A549 (cell line): ENCODE results near the gene PLIN3. TPM values are rescaled to one million over a fixed set of nuclear protein-coding genes. Genes with fewer than 3 reads are reported as not detected.
"Not testable (repeated sequence)": the region's sequence is repeated elsewhere in the genome, so short reads cannot be mapped to it uniquely, and the experiment has no call there.

ENCODE experiments used
- ATAC-seq, 2 experiments: fragments of 200-7000 bp in 1 of 2; fragments of >200 bp in 1 of 2; cut with Nextera tagmentation in 1 of 2; cut with Tn5 transposase in 1 of 2; 3 replicates each; pipeline versions ENCODE4 v1.8.0 to v1.9.1; 2018 to 2020; ENCODE audit warnings: mild to moderate bottlenecking in 1 of 2, moderate library complexity in 1 of 2
- CTCF ChIA-PET: fragments of 300-600 bp; sonication (Branson Sonifier 250); formaldehyde crosslinking; extraction: SDS; loops from one replicate; lab custom pipeline; 2021; ENCODE audit warnings: antibody characterized with exemption, inconsistent platforms; lab: Yijun Ruan, JAX
- POLR2A ChIA-PET: fragments of 350-600 bp; formaldehyde crosslinking; extraction: SDS; loops from one replicate; lab custom pipeline; 2021; ENCODE audit warnings: antibody characterized with exemption, inconsistent platforms; lab: Yijun Ruan, JAX
- DNase-seq, 2 experiments: peaks; one replicate each; pipeline versions ENCODE4 v3.0.0 to v3.0.0-alpha.2; 2011 to 2016; ENCODE audit warnings: low read depth in 1 of 2, low spot score in 1 of 2
- FAIRE-seq: peaks from 2 replicates; lab custom pipeline; 2011; peaks lifted over from hg19 to GRCh38; lab: Jason Lieb, UNC
- H3K27ac ChIP-seq, 2 experiments: fragments of >200 bp; sonication (Bioruptor Twin); formaldehyde crosslinking; 3 replicates each; pipeline ENCODE4 v1.5.1; 2016 to 2017
- H3K4me1 ChIP-seq: fragments of >200 bp; sonication (Bioruptor Twin); formaldehyde crosslinking; 3 replicates; pipeline ENCODE4 v1.6.1; 2016
- H3K4me2 ChIP-seq: fragments of >200 bp; sonication (Bioruptor Twin); formaldehyde crosslinking; 3 replicates; pipeline ENCODE4 v1.6.1; 2016
- H3K4me3 ChIP-seq: fragments of >200 bp; sonication (Bioruptor Twin); formaldehyde crosslinking; 3 replicates; pipeline ENCODE4 v1.5.1; 2016
- H3K9me3 ChIP-seq: fragments of >200 bp; sonication (Bioruptor Twin); formaldehyde crosslinking; 3 replicates; pipeline ENCODE4 v1.6.1; 2016
- KDM5A ChIP-seq: fragments of 200-600 bp; sonication (generic); IDR thresholded peaks from 2 replicates; pipeline ENCODE4 v1.6.1; 2016; ENCODE audit warnings: antibody characterized with exemption, mild to moderate bottlenecking
- POLR2AphosphoS2 ChIP-seq: conservative IDR thresholded peaks from 2 replicates; pipeline ENCODE4 v1.6.1; 2012; ENCODE audit warnings: low read length, improper control_type of control experiment, inconsistent platforms
- RAD21 ChIP-seq, 2 experiments: fragments of >200 bp in 1 of 2; sonication (Bioruptor Twin) in 1 of 2; formaldehyde crosslinking in 1 of 2; IDR thresholded peaks in 1 of 2; conservative IDR thresholded peaks in 1 of 2; 2 replicates in 1 of 2; 3 replicates in 1 of 2; pipeline ENCODE4 v1.6.1; 2012 to 2018; ENCODE audit warnings: inconsistent platforms in 1 of 2
- RARB ChIP-seq: fragments of 250-450 bp; sonication (Bioruptor Pico); IDR thresholded peaks from 2 replicates; pipeline ENCODE4 v1.8.0; 2021; ENCODE audit warnings: mild to moderate bottlenecking, moderate library complexity
- SMC3 ChIP-seq: fragments of >200 bp; sonication (Bioruptor Twin); formaldehyde crosslinking; IDR thresholded peaks from 3 replicates; pipeline ENCODE4 v1.6.1; 2018; ENCODE audit warnings: inconsistent platforms
- WGBS: methylation state at CpG from one replicate; pipeline ENCODE4 v1.1.6; 2017; ENCODE audit errors: missing lambda C conversion rate; 5-methylcytosine and 5-hydroxymethylcytosine counted together
- polyA plus RNA-seq, 4 experiments: library from polyadenylated mRNA; depleted of rRNA in 3 of 4; stranded (reverse); fragments of >200 nt; fragmentation: RNase III in 1 of 4; extraction: RNeasy Plus Mini Kit Qiagen cat#74134 plus additional on column Dnase treatment in 1 of 4; gene quantifications; 2 replicates in 3 of 4; 3 replicates in 1 of 4; pipeline ENCODE4 v1.2.3, GENCODE V29; 2011 to 2017
- TF ChIP-seq, protein P1 (sequence below): IDR thresholded peaks from 2 replicates; pipeline ENCODE4 v1.6.1; 2012

PLIN3 gene
- polyA plus RNA-seq, 2 of the 4 experiments (the other 2 are of a cell fraction): 30.1 to 84.3 TPM

- DNase-seq: no peak
- WGBS: 81% methylated on average over 9 of the region's 9 CpGs
- H3K9me3 ChIP-seq: no peaks in the 10 kb centered on the region
- TF ChIP-seq RAD21 (conservative IDR thresholded peaks at IDR 0.05 in 1 of 2, IDR thresholded peaks at IDR 0.05 in 1 of 2): no peak
- TF ChIP-seq, all 56 proteins: peak for 0
- ChIA-PET CTCF (no interaction called here), POLR2A (no interaction called here)
- H3K4me2 ChIP-seq: no peak overlapping the region
- no peak for ATAC-seq
- H3K4me3 ChIP-seq: no peak overlapping the region
- H3K27ac ChIP-seq: no peak overlapping the region
- H3K4me1 ChIP-seq: 0 out of 3 replicates have a peak, but pooled peaks cover 3% of the 10 kb centered on the region
- no peak for FAIRE-seq
Measured at GRCh38 chr19:4795400-4795799, 72.1 kb downstream of the PLIN3 start.

DNA sequence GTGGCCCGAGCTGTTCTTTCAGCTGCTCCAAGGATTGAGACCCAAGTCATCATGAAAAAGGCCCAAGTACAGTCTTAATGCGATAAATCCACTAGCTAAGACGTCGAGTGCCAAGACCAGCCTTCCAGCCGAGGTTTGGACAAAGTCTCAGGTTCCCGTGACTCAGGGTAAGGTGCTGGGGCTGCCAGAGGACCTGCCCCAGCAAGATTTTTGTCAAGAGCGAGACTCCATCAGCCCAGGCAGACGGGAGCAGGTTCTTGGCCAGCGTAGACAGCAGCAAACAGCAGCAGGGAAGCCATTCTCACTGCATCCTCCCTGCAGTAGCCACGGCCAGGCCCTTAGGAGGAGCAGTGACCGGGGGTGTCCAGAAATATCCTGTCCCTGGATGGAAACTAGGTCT is 72.5 kb downstream of the PLIN3 start:
- H3K4me3 ChIP-seq: no peak overlapping the region
- TF ChIP-seq RARB (CRISPR knock-in tag) (no peak), SMC3 (no peak), POLR2AphosphoS2 (no peak)
- no peaks in the 10 kb centered on the region for H3K9me3 ChIP-seq
- H3K27ac ChIP-seq: no peak overlapping the region
- DNase-seq: no peak
- FAIRE-seq: no peak
- 96% methylated on average over 10 of the region's 11 CpGs for WGBS
- ChIA-PET POLR2A (interaction anchor here (0.6 kb wide), 1 partner anchor 32 kb away, joined by 4 read pairs; no protein-coding TSS in a partner anchor), CTCF (no interaction called here)
- no peak for ATAC-seq
- H3K4me1 ChIP-seq: 0 out of 3 replicates have a peak, but pooled peaks cover 3% of the 10 kb centered on the region
- H3K4me2 ChIP-seq: no peak overlapping the region

- H3K4me2 ChIP-seq, H3K9me3 ChIP-seq, POLR2A ChIA-PET, ATAC-seq, FAIRE-seq, H3K4me3 ChIP-seq, DNase-seq, H3K27ac ChIP-seq, H3K4me1 ChIP-seq: not testable (repeated sequence)
- no CpG with 5 or more reads among the region's 19 CpGs for WGBS
- CTCF ChIA-PET: interaction anchor here (2.7 to 7.7 kb wide), 2 partner anchors 17 to 62 kb away, joined by 14 to 222 read pairs; partner anchors contain the start of gene DPP9
Measured at GRCh38 chr19:4793278-4793677, 74.2 kb downstream of the PLIN3 start.

DNA sequence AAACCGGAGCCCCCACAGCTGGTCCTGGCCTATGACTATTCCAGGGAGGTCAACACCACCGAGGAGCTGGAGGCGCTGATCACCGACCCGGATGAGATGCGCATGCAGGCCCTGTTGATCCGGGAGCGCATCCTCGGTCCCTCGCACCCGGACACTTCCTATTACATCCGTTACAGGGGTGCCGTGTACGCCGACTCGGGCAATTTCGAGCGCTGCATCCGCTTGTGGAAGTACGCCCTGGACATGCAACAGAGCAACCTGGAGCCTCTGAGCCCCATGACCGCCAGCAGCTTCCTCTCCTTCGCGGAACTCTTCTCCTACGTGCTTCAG is 74.6 kb downstream of the PLIN3 start:
- DNase-seq, FAIRE-seq, H3K4me1 ChIP-seq, POLR2A ChIA-PET, ATAC-seq, H3K9me3 ChIP-seq: not testable (repeated sequence)
- WGBS: 92% methylated on average over 23 of the region's 24 CpGs
- Histone ChIP-seq H3K27ac (peak overlapping the region in 1 of 2 experiments; percentile 98; a peak in 2 of 6 replicates), H3K4me2 (peak overlapping the region; percentile 89), H3K4me3 (peak overlapping the region; percentile 93)
- CTCF ChIA-PET: interaction anchor here (0.8 to 7.7 kb wide), 3 partner anchors 12 to 61 kb away, joined by 4 to 222 read pairs (median 14); partner anchors contain the start of gene DPP9

GRCh38 chr19:4792019-4792865 is 75.2 kb downstream of the PLIN3 start:
- peak in 1 of 2 experiments; percentile 5; a peak in 3 of 6 replicates for ATAC-seq
- H3K27ac ChIP-seq: peak overlapping the region; percentile 91 to 98
- no CpG with 5 or more reads among the region's 75 CpGs for WGBS
- H3K9me3 ChIP-seq, H3K4me1 ChIP-seq, DNase-seq, FAIRE-seq: not testable (repeated sequence)
- ChIA-PET POLR2A (interaction anchor here (1.4 to 1.6 kb wide), 2 partner anchors 8 to 68 kb away, joined by 8 to 9 read pairs; partner anchors contain the start of gene DPP9), CTCF (interaction anchor here (0.7 to 7.7 kb wide), 14 partner anchors 12 to 258 kb away, joined by 3 to 222 read pairs (median 8); partner anchors contain the start of genes DPP9 and PLIN3)
- H3K4me2 ChIP-seq: peak overlapping the region; percentile 89
- H3K4me3 ChIP-seq: peak overlapping the region; percentile 93
- TF ChIP-seq, protein P1, sequence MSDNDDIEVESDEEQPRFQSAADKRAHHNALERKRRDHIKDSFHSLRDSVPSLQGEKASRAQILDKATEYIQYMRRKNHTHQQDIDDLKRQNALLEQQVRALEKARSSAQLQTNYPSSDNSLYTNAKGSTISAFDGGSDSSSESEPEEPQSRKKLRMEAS: peak; percentile 67
- TF ChIP-seq KDM5A: peak; percentile 81; the same call in 1 of the 2 replicates
